Tibial nerve (tissue), 4 donors: ENCODE results near the gene PRKCZ.

Experiments used
- EP300 ChIP-seq, 2 donors: sonication (generic); formaldehyde crosslinking; IDR thresholded peaks; one replicate each; pipeline ENCODE4 v1.6.1; 2017; ENCODE audit warnings: antibody characterized with exemption in 2 of 2, mild to moderate bottlenecking in 1 of 2
- TF ChIP-seq, protein P1 (sequence below), 5 experiments: fragments of 200-600 bp in 3 of 5; fragments of 450-650 bp in 2 of 5; sonication (generic) in 3 of 5; IDR thresholded peaks; one replicate each; pipeline ENCODE4 v1.5.1; 2016 to 2019; ENCODE audit warnings: antibody characterized with exemption in 5 of 5, mild to moderate bottlenecking in 3 of 5, moderate library complexity in 2 of 5

DNA sequence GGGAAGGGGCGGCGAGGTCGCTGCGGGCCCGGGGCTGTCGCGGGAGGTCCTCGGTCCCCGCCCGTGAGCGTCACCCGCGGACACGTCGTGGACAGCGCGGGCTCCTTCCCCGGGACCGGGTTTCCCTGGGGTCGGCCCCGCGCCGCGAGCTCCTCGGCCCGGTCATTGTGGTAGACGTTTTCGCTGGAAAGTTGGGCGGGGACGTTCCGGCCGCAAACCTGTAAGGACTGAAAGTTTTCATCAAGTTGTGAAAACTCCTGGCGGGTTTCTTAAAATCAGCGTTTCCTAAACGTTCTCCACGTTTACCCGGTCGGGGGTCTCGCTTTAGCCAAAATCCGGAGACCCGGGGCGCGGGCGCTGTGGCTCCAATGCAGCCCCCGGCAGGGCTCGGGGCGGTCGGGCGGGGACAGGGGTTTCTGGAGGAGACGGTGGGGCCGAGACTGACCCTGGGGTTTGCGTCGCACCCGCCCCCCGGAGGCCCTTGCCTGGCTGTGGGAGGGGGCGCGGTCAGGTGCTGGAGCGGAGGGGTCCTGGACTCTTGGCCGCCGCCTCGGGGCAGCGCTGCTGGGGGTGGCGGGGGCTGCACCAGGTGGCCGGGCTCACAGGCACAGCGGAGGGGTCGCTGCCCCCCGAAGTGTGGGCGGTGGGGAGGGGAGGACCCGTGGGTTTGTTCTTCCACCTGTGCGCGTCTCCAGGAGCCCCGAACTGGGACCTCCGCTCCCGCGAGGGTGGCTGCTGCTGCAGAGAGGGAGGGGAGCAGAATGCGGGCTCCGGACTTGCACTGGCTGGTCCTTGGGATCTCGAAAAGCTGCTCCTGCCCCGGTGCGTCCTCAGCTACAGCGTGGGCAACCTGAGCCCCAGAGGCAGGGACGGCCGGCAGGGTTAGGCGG is 827 bp downstream of the PRKCZ start:
- TF ChIP-seq, protein P1, sequence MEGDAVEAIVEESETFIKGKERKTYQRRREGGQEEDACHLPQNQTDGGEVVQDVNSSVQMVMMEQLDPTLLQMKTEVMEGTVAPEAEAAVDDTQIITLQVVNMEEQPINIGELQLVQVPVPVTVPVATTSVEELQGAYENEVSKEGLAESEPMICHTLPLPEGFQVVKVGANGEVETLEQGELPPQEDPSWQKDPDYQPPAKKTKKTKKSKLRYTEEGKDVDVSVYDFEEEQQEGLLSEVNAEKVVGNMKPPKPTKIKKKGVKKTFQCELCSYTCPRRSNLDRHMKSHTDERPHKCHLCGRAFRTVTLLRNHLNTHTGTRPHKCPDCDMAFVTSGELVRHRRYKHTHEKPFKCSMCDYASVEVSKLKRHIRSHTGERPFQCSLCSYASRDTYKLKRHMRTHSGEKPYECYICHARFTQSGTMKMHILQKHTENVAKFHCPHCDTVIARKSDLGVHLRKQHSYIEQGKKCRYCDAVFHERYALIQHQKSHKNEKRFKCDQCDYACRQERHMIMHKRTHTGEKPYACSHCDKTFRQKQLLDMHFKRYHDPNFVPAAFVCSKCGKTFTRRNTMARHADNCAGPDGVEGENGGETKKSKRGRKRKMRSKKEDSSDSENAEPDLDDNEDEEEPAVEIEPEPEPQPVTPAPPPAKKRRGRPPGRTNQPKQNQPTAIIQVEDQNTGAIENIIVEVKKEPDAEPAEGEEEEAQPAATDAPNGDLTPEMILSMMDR (IDR thresholded peaks at IDR 0.05), result no peak
- no peak for TF ChIP-seq EP300 (IDR thresholded peaks at IDR 0.05)
